SK-N-MC (cell line): ENCODE measurements around the gene STAG3.

Source experiments
- EZH2 ChIP-seq: fragments of 200-600 bp; sonication (generic); IDR thresholded peaks from one replicate; pipeline ENCODE4 v1.6.1; 2017; ENCODE audit warnings: antibody characterized with exemption
- POLR2AphosphoS5 ChIP-seq: IDR thresholded peaks from 2 replicates; pipeline ENCODE4 v1.6.1; 2012; ENCODE audit warnings: mild to moderate bottlenecking, low read depth, low read length, borderline replicate concordance

DNA sequence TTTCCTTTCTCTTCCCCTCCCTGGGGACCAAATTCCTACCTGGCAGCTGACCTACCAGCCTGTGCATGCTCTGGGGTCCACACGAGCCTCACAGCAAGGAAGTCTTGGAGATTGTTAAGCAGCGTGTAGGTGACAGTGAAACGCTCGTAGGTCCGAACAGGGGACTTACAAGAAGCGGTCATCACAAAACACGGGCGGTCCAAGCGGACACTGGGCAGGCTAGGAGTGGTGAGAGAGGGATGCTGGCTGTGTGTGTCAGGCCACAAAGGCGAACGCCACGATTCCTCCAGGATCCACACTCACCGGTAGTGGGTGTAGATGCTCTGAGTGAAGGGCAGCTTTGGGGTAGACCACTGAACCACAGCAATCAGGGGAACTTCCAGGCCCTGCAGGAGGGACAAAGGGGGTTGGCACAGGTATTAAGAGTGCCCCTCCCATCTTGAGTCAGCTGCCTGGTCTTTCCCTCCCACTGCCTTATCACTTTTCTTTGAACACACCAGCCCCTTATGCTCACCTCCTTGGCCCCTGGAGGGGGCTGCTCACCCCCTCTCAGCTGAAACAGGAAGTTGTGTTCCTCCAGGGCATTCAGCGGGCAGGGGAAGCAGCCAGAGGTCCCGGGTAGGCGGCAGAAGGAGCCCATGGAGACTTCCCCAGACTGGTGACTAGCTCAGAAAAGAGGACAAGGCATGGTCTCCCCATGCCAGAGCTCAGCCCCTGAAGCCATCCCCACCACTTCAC is 21.2 kb upstream of the STAG3 start:
- TF ChIP-seq POLR2AphosphoS5 (no peak), EZH2 (no peak)
